Body of pancreas (tissue), 4 donors: Measurements from ENCODE around the gene HOXB8. TPM values are rescaled to one million over a fixed set of nuclear protein-coding genes. Genes with fewer than 3 reads are reported as not detected.

Experiments used
- ATAC-seq: fragments of 150-250 bp; one replicate; pipeline ENCODE4 v1.9.1; 2016
- DNase-seq, 4 donors: peaks; one replicate each; pipeline ENCODE4 v3.0.0-alpha.2; 2019
- H3K27ac ChIP-seq, 4 donors: fragments of 200-600 bp; sonication (generic); 1 replicate in 3 of 4; 2 replicates in 1 of 4; pipeline versions ENCODE4 v1.5.1 to v1.6.1; 2016 to 2019; ENCODE audit warnings: mild to moderate bottlenecking in 1 of 4, mixed read lengths in 1 of 4, moderate library complexity in 1 of 4
- H3K27me3 ChIP-seq, 2 donors: fragments of 200-600 bp; sonication (generic); one replicate each; pipeline ENCODE4 v1.6.0; 2016; ENCODE audit warnings: mild to moderate bottlenecking in 1 of 2
- H3K36me3 ChIP-seq, 2 donors: fragments of 200-600 bp; sonication (generic); replicated peaks in 1 of 2; 2 replicates each; pipeline ENCODE4 v1.5.1; 2016; ENCODE audit warnings: low read depth in 2 of 2; ENCODE audit not compliant: insufficient read depth in 1 of 2
- H3K4me1 ChIP-seq: fragments of 200-600 bp; sonication (generic); one replicate; pipeline ENCODE4 v1.6.0; 2016
- H3K4me3 ChIP-seq, 2 donors: fragments of 200-600 bp; sonication (generic); 1 replicate in 1 of 2; 2 replicates in 1 of 2; pipeline ENCODE4 v1.5.1; 2016 to 2019
- H3K9me3 ChIP-seq, 3 donors: fragments of 200-600 bp; sonication (generic); 1 replicate in 2 of 3; 2 replicates in 1 of 3; pipeline ENCODE4 v1.5.1; 2016
- CTCF ChIP-seq, 7 experiments: fragments of 450-650 bp in 4 of 7; fragments of 200-600 bp in 3 of 7; sonication (generic) in 3 of 7; IDR thresholded peaks; one replicate each; pipeline ENCODE4 v1.5.1; 2016 to 2019; ENCODE audit warnings: antibody characterized with exemption in 7 of 7
- POLR2A ChIP-seq, 3 donors: fragments of 450-650 bp; IDR thresholded peaks; one replicate each; pipeline ENCODE4 v1.6.1; 2016; ENCODE audit warnings: antibody characterized with exemption in 3 of 3, mild to moderate bottlenecking in 2 of 3
- WGBS, 2 donors: methylation state at CpG; one replicate each; pipeline ENCODE4 v1.1.5; 2017; 5-methylcytosine and 5-hydroxymethylcytosine counted together
- intact Hi-C: fragments of 100-400 bp; cut with DNase I; formaldehyde crosslinking; loops from one replicate; pipeline ENCODE4 v1.15.1; 2023
- total RNA-seq, 2 donors: library from RNA; depleted of rRNA; stranded (reverse); fragments of >200 nt; gene quantifications; one replicate each; pipeline ENCODE4 v1.1.0, GENCODE V29; 2016

Gene HOXB8
- total RNA-seq, 2 donors from 2014 or later: not detected

DNA sequence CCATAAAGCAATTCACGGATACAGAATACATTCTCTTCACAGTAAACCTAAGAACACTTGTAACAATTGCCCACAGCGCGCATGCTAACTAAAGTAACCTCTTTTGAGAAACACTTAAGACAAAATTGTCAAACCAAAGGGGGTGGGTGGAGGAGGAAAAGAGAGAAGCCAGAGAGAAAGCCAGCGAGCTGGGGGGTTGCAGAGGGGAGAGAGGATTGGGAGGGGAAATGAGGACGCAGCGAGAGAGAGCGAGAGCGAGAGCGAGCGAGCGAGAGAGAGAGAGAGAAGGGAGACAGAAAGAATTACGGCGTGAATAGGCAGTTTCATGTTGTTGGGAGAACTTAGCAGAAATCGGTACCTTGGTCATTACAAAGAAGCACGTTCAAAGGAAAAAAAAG, 2.6 kb downstream of the HOXB8 start:
- Histone ChIP-seq H3K27me3 (peaks cover 3 to 68% of the 10 kb centered on the region in 2 donors), H3K36me3 (no peaks in the 10 kb centered on the region), H3K9me3 (no peaks in the 10 kb centered on the region), H3K4me1 (peaks cover 34% of the 10 kb centered on the region), H3K27ac (no peak overlapping the region), H3K4me3 (no peak overlapping the region)
- ATAC-seq: no peak
- TF ChIP-seq CTCF (IDR thresholded peaks at IDR 0.05) (no peak), POLR2A (IDR thresholded peaks at IDR 0.05) (no peak)
- 4 to 9% methylated on average over 15 of the region's 15 CpGs for WGBS, 2 donors
- no peak for DNase-seq
- intact Hi-C loops: loop anchor here (10.0 kb wide), 1 partner anchor 278 kb away; no protein-coding TSS in a partner anchor

DNA sequence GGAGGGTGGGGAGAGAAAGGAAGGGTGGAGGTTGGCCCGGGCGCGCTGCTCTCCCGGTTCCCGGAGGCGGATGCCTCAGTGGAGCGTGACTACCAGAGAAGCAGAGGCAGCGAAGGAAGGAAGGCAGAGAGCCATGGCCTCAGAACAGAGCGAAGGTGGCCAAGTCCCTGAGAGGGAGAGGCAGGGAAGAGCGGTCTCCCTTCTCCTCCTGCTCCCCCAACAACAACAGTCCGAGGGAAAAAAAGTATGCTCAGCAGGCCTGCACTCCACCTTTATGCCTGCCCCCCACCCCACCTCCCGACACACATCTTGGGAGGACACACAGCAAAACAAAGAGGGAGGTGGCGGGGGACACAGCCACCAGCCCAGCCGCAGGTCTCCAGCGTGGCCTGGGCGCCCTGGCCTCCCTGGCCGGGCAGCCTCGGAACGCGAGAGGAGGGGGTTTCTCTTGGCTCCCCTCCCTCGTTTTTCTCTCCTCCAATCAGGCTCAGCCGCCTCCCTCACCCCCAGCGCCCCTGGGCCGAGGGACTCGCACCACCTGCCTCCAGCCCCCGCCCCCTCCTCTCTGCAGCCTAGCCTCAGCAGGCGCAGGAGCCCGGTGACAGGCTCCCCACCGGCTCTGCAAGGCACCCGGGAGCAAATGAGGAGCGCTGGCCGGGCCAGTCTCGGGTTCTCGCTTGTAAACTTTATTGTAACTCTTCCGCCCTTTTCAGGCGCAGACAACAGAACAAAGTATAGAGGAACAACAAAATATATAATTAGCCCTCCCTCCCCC, 3.2 kb downstream of the HOXB8 start:
- H3K27ac ChIP-seq: no peak overlapping the region
- TF ChIP-seq CTCF (IDR thresholded peaks at IDR 0.05): no peak
- H3K9me3 ChIP-seq: no peaks in the 10 kb centered on the region
- WGBS, 2 donors: 7 to 14% methylated on average over 34 to 36 of the region's 36 CpGs
- no peaks in the 10 kb centered on the region for H3K36me3 ChIP-seq
- ATAC-seq (no peak), DNase-seq (no peak)
- H3K27me3 ChIP-seq: peaks cover 3 to 69% of the 10 kb centered on the region in 2 donors
- H3K4me1 ChIP-seq: peaks cover 34% of the 10 kb centered on the region
- no peak overlapping the region for H3K4me3 ChIP-seq
- intact Hi-C loops: loop anchor here (10.0 kb wide), 1 partner anchor 277 kb away; no protein-coding TSS in a partner anchor

GRCh38 chr17:48611213-48611612, 3.9 kb downstream of the HOXB8 start:
- TF ChIP-seq CTCF (IDR thresholded peaks at IDR 0.05) (no peak), POLR2A (IDR thresholded peaks at IDR 0.05) (no peak)
- H3K4me3 ChIP-seq: no peak overlapping the region
- H3K27me3 ChIP-seq: peaks cover 3 to 73% of the 10 kb centered on the region in 2 donors
- intact Hi-C loops: loop anchor here (10.0 kb wide), 1 partner anchor 276 kb away; no protein-coding TSS in a partner anchor
- H3K9me3 ChIP-seq: no peaks in the 10 kb centered on the region
- H3K27ac ChIP-seq: no peak overlapping the region
- DNase-seq (no peak), ATAC-seq (no peak)
- H3K4me1 ChIP-seq: peaks cover 34% of the 10 kb centered on the region
- WGBS, 2 donors: 6 to 17% methylated on average over 22 of the region's 22 CpGs
- H3K36me3 ChIP-seq: no peaks in the 10 kb centered on the region

DNA sequence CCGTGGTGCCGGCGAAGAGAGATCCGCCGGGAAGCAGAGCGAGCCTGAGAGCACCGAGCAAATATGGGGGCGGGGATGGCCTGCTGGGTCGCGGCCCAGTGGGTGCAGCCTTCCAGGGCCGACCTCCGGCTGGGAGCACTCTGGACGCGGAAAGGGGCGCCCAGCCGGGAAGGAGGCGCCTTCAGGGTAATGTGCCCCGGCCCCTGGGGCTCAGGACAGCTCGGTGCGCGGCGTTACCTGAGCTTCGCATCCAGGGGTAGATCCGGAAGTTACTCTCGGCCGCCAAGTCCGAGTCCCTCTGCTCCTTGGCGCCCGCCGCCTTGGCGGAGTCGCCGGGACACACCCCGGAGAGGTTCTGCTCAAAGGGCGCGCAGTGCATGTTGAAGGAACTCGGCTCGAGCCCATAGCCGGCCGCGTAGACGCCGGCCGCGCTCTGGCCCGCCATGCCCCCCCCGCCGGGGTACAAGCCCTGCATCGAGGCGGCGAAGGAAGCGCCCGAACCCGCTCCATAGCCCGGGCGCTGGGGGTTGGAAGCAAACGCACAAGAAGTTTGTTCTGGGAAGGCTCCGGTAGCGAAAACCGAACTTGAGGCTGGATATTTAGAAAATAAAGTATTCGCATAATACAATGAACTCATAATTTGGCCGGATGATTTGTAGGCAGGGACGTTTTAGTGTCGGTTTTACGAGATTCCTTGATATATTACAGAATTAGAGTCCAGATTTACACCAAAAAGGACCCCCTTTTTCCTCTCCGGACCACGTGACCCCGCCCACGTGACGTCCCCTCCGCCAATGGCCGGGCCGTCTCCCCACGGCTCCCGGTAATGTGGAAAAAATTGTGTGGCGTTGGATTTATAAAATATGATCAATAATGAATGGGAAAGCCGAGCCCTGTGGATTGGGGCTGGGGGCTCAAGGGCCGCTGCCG, 4.5 kb downstream of the HOXB8 start, which contains the start of gene HOXB7:
HOXB7 (minus strand) TSS at position 736 of the 930 bp plus-strand sequence; CDS start at position 637, 99 bp downstream.
- 2 to 6% methylated on average over 46 to 71 of the region's 79 CpGs for WGBS, 2 donors
- Histone ChIP-seq H3K9me3 (no peaks in the 10 kb centered on the region), H3K27me3 (peaks cover 3 to 73% of the 10 kb centered on the region in 2 donors), H3K4me1 (peaks cover 34% of the 10 kb centered on the region), H3K36me3 (no peaks in the 10 kb centered on the region), H3K27ac (peak within 1 kb of the TSS in 2 of 4 donors; percentile 7 to 28), H3K4me3 (peak within 1 kb of the TSS in 1 of 2 donors; percentile 36)
- peak in 1 of 4 donors; percentile 41 for DNase-seq
- ATAC-seq: peak; percentile 62
- TF ChIP-seq POLR2A (IDR thresholded peaks at IDR 0.05): no peak
- no peak for TF ChIP-seq CTCF (IDR thresholded peaks at IDR 0.05)
- intact Hi-C loops: loop anchor here (10.0 kb wide), 1 partner anchor 276 kb away; no protein-coding TSS in a partner anchor
